Mesenteric fat pad (tissue), 1 donor: ENCODE results near the gene MYOF. TPM values are rescaled to one million over a fixed set of nuclear protein-coding genes. Genes with fewer than 3 reads are reported as not detected.

Experiments
- DNase-seq: peaks from one replicate; pipeline ENCODE4 v3.0.0-alpha.2; 2020; ENCODE audit warnings: low spot score
- total RNA-seq: library from RNA; stranded (reverse); fragmentation: NEBNext Ultra II Directional; extraction: Animal tissue kit (Norgen Biotek cat#: 25700); gene quantifications from one replicate; pipeline ENCODE4 v1.2.1, GENCODE V29; 2021
- donor health status: DM: yes; HTN: yes; CAD: no.

MYOF gene
- total RNA-seq, 1 donor from 2014 or later: 87.8 TPM

- no peak for DNase-seq
Measured at GRCh38 chr10:93268021-93268420, 214.1 kb downstream of the MYOF start.

GRCh38 chr10:93267521-93267920 lies 214.6 kb downstream of the MYOF start:
- DNase-seq: no peak

GRCh38 chr10:93266858-93267257 lies 215.3 kb downstream of the MYOF start:
- DNase-seq: no peak

GRCh38 chr10:93261961-93262610 lies 220.0 kb downstream of the MYOF start:
- no peak for DNase-seq

GRCh38 chr10:93261089-93261488 lies 221.0 kb downstream of the MYOF start:
- no peak for DNase-seq

GRCh38 chr10:93259126-93259525 lies 223.0 kb downstream of the MYOF start:
- no peak for DNase-seq

Other genes with a start within 250 kb of the MYOF start
- gene CEP55, start 14.3 kb upstream of the MYOF start, total RNA-seq: 0.16 TPM
- 2.3 TPM for gene FFAR4, start 84.3 kb upstream of the MYOF start, total RNA-seq
- gene RBP4, start 118.9 kb upstream of the MYOF start, total RNA-seq: 977 TPM
- gene PDE6C, start 130.2 kb upstream of the MYOF start, total RNA-seq: not detected
- 18.4 TPM for gene FRA10AC1, start 220.3 kb upstream of the MYOF start, total RNA-seq